GM19395 (cell line): ENCODE measurements around the gene PPFIA2.
"Not testable (repeated sequence)": the region's sequence is repeated elsewhere in the genome, so short reads cannot be mapped to it uniquely, and the experiment has no call there.

Source experiments
- ATAC-seq: cut with Tn5 transposase; IDR thresholded peaks from one replicate; pipeline ENCODE4 v1.9.1; 2021; ENCODE audit warnings: mild to moderate bottlenecking, moderate library complexity; ENCODE audit not compliant: unreplicated experiment

Gene PPFIA2

GRCh38 chr12:81222846-81223592 lies 536.1 kb downstream of the PPFIA2 start:
- no peak for ATAC-seq

- no peak for ATAC-seq
These were observed 537.5 kb downstream of the PPFIA2 start for GRCh38 chr12:81221681-81222080.

DNA sequence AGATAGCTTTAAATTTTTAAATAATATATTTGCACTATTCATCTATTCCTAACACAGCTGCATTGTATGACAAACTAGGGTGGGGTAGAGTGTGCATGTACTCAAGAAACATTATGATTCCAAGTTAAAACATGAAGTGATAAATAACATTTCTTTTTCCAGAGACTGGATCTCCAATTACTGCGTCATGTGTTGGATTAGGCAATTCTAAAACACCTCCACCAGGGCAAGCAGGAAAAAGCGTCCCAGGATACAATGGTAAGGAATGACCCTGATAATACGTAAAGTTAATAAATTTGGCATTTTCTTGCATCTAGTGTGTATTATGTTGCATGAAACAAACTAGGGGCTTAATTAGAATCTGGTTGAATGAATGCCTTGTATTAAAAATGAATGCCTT lies 542.4 kb downstream of the PPFIA2 start:
- no peak for ATAC-seq

DNA sequence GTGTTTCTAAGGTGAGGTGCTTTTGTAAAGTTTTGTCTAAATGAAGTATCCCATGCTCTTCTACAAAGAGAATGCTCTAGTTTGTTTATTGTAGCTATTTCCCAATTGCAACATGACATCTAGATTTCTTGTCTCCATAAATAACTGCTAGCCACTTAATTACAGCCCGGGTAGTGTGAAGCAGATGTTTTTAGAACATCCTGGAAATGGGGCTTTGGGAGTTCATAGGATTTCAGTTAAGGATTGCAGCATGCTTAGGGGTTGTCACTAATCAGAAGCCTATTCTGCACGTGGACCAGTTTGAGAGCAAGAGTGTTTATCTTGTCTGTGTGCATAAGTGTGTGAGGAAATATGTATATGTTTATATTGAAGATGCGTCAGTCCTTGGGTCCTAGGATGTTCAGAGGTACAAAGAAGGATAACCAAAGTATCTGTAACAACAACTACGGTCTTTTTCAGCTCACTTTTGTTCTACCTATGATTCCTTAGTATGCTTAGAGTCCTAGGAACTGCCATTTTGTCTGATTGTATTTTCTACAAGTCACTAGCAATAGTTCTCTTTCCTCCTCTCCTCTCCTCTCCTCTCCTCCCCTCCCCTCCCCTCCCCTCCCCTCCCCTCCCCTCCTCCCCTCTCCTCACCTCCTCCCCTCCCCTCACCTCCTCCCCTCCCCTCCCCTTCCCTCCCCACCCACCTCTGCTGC lies 546.0 kb downstream of the PPFIA2 start:
- ATAC-seq: no peak

DNA sequence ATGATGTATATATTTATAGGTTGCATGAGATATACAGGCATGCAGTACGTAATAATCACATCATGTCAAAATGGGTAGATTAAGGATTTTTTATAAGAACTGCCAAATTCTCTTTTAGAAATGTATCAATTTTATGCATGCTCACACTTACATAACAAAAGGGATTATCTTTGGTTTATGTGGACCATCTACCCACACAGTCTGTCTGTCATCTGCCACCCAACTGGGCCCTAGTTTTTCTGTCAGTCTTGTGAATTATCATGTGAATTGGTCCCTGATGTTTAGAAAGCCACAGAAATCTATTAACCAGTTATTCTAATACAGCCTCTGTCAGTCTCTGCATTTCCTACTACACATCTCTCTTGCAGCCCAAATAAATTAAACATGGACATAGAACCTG lies 547.8 kb downstream of the PPFIA2 start:
- no peak for ATAC-seq

DNA sequence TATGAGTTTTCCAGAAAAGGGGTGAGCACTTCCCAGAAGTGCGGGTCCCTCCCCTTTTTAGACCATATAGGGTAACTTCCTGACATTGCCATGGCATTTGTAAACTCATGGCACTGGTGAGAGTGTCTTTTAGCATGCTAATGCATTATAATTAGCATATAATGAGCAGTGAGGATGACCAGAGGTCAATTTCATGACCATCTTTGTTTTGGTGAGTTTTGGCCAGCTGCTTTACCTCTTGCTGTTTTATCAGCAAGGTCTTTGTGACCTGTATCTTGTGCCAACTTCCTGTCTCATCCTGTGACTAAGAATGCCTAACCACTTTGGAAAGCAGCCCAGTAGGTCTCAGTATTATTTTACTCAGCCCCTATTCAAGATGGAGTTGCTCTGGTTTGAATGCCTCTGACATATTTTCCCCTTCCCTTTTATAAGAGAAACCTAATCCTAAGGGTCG lies 549.4 kb downstream of the PPFIA2 start:
- ATAC-seq: not testable (repeated sequence)

GRCh38 chr12:81209012-81209411 lies 550.1 kb downstream of the PPFIA2 start:
- ATAC-seq: no peak

- ATAC-seq: no peak
These were observed 550.8 kb downstream of the PPFIA2 start for GRCh38 chr12:81208187-81208911.
